Bronchial epithelial cell (primary cell): ENCODE results near the gene ATF7. TPM values are rescaled to one million over a fixed set of nuclear protein-coding genes. Genes with fewer than 3 reads are reported as not detected.

Experiments
- DNase-seq: peaks from one replicate; pipeline ENCODE4 v3.0.0-alpha.2; 2010; ENCODE audit warnings: low read depth
- FAIRE-seq: peaks from 2 replicates; lab custom pipeline; 2011; peaks lifted over from hg19 to GRCh38; lab: Jason Lieb, UNC
- H3K27me3 ChIP-seq: 2 replicates; pipeline ENCODE4 v1.5.1; 2011; ENCODE audit warnings: low read length; ENCODE audit not compliant: control insufficient read depth, insufficient read depth
- H3K36me3 ChIP-seq: 2 replicates; pipeline ENCODE4 v1.5.1; 2011; ENCODE audit warnings: low read length; ENCODE audit not compliant: control insufficient read depth, insufficient read depth
- H3K4me3 ChIP-seq: 2 replicates; pipeline ENCODE4 v1.5.1; 2011; ENCODE audit warnings: mild to moderate bottlenecking, low read depth, low read length, control low read depth
- total RNA-seq: library from RNA; depleted of rRNA; stranded (reverse); fragments of >200 nt; gene quantifications from 2 replicates; pipeline ENCODE4 v1.2.1, GENCODE V29; 2014
- TF ChIP-seq, protein P1 (sequence below): IDR thresholded peaks from 2 replicates; pipeline ENCODE4 v1.5.1; 2011; ENCODE audit warnings: mild to moderate bottlenecking, moderate library complexity, low read length, control low read depth, inconsistent platforms; ENCODE audit not compliant: insufficient read depth, severe bottlenecking

ATF7 gene
- total RNA-seq, 1 donor from 2014 or later: 5.3 TPM

DNA sequence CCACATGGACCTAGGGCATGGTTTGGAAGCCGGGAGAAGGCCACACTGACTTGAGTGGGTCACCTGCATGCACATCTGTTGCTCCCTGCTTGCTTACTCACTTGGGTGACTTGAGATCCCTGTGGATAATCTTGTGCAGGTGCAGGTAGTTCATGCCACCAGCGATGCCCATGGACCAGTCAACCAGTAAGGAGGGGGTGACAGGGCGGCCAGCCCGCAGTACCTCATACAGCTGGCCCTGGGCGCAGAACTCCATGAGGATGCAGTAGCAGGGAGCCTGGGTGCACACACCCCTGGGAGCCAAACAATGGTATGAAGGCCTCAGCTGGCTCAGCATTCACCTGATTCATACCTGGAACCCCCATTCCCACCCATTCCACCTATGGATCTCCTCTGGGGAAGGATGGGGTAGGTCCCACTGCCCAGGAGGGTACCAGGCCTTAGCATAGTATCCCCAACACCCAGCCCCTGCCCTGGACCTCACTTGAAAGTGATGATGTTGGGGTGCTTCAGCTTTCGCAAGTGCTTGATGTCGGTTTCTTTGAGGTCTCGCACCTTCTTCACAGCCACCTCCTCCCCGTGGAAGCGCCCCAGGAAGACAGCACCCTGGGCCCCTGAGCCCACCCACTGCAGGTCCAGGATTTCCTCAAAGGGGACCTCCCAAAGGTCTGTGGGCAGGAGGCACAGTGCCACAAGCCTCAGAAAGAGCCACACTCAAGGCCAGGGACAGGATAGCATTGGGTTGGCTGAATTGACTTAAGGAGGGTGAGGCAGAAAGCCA is 140.0 kb downstream of the ATF7 start:
- H3K36me3 ChIP-seq: peaks cover 14% of the 10 kb centered on the region
- TF ChIP-seq, protein P1, sequence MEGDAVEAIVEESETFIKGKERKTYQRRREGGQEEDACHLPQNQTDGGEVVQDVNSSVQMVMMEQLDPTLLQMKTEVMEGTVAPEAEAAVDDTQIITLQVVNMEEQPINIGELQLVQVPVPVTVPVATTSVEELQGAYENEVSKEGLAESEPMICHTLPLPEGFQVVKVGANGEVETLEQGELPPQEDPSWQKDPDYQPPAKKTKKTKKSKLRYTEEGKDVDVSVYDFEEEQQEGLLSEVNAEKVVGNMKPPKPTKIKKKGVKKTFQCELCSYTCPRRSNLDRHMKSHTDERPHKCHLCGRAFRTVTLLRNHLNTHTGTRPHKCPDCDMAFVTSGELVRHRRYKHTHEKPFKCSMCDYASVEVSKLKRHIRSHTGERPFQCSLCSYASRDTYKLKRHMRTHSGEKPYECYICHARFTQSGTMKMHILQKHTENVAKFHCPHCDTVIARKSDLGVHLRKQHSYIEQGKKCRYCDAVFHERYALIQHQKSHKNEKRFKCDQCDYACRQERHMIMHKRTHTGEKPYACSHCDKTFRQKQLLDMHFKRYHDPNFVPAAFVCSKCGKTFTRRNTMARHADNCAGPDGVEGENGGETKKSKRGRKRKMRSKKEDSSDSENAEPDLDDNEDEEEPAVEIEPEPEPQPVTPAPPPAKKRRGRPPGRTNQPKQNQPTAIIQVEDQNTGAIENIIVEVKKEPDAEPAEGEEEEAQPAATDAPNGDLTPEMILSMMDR: no peak
- no peaks in the 10 kb centered on the region for H3K27me3 ChIP-seq
- no peak overlapping the region for H3K4me3 ChIP-seq
- DNase-seq (no peak), FAIRE-seq (no peak)

DNA sequence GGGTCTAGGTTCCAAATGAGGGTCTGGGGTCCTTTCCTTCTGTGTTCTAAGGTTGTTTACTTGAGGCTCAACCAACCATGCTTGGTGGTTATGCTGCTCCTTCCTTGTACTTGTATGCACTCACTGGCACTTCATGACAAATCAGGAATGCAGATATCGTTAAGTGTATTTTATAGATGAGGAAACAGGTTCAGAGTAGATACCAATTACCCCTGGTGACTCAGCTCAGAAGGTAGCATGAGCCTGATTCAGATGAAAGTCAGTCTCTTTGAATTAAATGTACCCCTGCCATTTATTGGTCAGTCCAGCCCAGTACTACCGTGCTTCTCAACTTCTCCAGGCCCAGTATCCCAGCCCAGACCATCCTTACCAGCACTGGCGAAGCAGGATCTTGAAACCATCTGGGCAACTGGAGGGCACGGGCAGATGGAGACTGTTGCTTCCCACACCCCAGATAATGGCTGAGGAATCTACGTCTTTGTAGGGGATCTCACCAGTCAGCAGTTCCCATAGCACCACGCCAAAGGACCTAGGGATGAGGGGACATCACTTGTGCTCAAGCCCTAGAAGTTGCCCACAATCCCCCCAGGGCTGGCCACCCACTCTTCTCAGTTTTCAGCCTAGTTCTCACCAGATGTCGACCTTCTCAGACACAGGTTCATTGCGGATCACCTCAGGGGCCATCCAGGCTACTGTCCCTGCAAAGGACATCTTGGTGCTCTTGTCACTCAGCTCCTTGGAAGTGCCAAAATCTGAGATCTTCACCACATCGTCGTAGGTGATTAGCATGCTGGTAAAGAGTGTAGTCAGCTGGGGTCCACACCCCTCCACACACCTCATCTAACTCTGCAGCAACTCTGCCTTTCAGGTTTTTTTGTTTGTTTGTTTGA is 141.3 kb downstream of the ATF7 start:
- FAIRE-seq: peak; percentile 28
- H3K4me3 ChIP-seq: no peak overlapping the region
- DNase-seq: peak; percentile 63
- no peaks in the 10 kb centered on the region for H3K27me3 ChIP-seq
- TF ChIP-seq, protein P1: no peak
- peaks cover 19% of the 10 kb centered on the region for H3K36me3 ChIP-seq

DNA sequence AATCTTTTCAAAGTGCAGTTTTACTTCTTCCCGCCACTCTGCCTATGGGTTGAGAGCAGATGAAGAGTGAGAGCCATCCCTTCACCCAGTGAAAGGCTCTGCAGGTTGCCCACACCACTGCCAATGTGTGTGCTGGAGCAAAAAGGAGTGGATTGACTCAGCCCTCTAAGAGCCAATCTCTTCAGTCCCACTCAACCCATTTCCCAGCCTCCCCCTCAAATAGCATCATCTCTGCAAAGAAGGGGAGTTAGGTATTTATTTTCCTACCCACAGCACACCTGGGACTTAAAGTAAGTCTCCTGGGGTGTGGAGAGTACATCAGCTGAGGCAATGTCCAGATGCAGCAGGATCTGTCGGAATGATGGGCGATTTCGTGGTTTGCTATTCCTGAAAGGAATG is 142.2 kb downstream of the ATF7 start:
- no peak for FAIRE-seq
- no peaks in the 10 kb centered on the region for H3K27me3 ChIP-seq
- peaks cover 24% of the 10 kb centered on the region for H3K36me3 ChIP-seq
- H3K4me3 ChIP-seq: no peak overlapping the region
- TF ChIP-seq, protein P1: no peak
- DNase-seq: no peak

DNA sequence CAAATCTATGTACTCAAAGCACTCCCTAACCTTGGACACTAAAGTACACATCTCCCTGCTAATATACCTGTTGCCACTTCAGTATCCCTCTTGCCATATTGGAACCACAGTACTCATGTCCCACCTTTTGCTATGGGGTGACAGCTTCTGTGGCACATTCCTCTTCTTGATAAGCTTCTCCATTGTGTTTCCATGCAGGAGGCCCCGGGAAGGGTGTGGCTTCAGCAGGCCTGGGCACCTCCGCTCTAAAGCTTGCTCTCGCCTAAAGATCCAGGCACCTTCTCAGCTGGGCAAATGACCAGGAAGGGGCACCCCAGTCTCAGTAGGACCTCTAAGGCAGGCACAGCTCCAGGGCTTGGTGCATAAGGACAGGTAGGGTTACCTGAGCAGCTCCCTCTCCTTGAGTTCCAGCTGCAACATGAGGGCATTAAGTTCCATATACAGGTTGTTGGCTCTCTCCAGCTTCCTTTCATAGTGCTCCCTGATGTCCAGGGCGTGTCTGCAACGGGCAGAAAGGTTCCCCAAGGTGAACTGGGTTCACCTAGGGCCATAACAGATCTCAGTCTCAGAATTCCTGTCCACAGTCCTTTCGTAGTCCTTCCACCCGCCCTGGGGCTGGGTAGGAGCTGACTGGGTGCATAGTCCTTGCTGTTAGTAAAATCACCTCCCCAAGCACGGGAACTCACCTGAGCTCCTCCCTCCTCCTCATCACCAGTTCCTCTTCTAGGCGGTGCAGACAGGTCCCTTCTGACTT is 142.8 kb downstream of the ATF7 start:
- DNase-seq (no peak), FAIRE-seq (no peak)
- H3K4me3 ChIP-seq: no peak overlapping the region
- TF ChIP-seq, protein P1: no peak
- peaks cover 26% of the 10 kb centered on the region for H3K36me3 ChIP-seq
- H3K27me3 ChIP-seq: no peaks in the 10 kb centered on the region

DNA sequence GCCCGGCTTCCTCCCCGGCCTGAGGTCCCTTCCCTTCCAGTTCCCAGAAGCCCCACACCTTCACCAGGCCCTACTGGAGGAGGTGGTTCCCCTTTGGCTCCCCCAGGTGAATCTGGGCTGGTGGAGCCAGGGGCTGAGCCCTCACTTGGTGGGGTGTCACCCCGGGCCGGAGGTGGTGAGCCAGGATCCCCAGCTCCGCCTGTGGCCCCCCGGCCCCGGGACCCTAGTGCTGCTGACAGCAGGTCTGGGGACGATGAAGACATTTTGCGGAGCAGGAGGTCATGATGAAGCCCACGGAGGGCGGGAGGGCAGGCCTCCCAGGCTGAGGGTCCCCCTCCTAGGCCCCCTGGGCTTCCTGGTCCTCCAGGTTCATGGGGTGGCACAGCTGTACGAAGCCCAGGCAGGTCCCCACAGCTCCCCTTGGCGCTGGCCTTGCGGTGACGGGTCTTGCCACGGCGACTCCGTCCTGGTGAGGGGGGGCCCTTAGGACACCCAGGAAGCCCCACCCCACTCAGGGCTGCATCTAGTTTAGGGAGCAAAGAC is 143.5 kb downstream of the ATF7 start:
- FAIRE-seq: no peak
- H3K36me3 ChIP-seq: peaks cover 23% of the 10 kb centered on the region
- H3K27me3 ChIP-seq: no peaks in the 10 kb centered on the region
- no peak for DNase-seq
- TF ChIP-seq, protein P1: no peak
- H3K4me3 ChIP-seq: no peak overlapping the region
